ENCODE measurements around the gene TMEM87B. TPM values are rescaled to one million over a fixed set of nuclear protein-coding genes. Genes with fewer than 3 reads are reported as not detected.

Gene TMEM87B
- total RNA-seq (2014; rRNA removed; shearing (Covaris generic)): 9.1 and 13.9 TPM in 2 replicates
- 22.8 TPM in 2 replicates for total RNA-seq (2022)
- Bru-seq, nascent RNA: percentile 80 among the genes with signal in this experiment
- percentile 78 among the genes with signal in this experiment for BruChase-seq, experiment 1, labeled RNA remaining after a 6-hour chase
- percentile 80 among the genes with signal in this experiment for BruChase-seq, experiment 2, labeled RNA remaining after a 2-hour chase
- long read RNA-seq, full-length matches to known transcripts: 27 of 39 reads
- long read RNA-seq, partial matches to known transcripts: 5 of 39 reads
- long read RNA-seq, other reads (novel, unspliced or antisense): 7 of 39 reads

DNA sequence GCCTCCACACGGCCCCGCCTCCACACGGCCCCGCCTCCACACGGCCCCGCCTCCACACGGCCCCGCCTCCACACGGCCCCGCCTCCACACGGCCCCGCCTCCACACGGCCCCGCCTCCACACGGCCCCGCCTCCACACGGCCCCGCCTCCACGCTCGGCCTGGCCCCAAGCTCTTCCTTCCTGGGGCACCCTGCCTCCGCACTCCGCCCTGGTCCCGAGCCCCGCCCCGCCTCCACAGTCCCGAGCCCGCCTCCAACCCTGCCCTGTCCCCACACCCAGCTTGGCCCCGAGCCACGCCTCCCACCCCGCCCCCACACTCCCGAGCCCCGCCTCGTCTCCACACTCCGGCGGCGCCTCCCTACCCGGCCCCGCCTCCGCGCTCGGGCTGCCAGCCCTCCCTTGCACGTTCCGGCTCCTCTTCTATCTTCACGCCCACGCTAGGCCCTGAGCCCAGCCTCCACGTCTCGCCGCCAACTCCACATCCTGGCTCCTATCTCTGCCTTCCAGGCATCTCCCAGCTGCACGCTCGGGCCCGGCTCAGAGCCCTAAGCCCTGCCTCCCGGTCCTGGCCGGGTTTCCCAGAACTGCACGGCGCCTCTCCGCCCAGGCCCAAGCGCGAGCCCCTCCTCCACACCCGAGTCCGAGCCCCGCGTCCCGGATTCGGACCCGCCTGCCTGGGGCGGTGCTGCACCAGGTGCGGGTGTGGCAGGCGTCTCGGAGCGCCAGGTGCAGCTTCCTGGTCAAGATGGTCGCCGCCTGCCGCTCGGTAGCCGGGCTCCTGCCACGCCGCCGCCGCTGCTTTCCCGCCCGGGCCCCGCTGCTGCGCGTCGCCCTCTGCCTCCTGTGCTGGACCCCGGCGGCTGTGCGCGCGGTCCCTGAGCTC, at the start of gene TMEM87B:
TSS of gene TMEM87B (plus strand) at position 423 of the 883 bp plus-strand sequence. CDS start at position 746, 323 bp downstream.
- BruUV-seq (replicated peaks): no TSS peak
- CTCF ChIA-PET (ENCODE audit: unreplicated experiment): no interaction called here
- intact Hi-C loops (cut with micrococcal nuclease; ENCODE audit: unreplicated experiment): loop anchor here (1.0 to 5.0 kb wide), 4 partner anchors 102 to 530 kb away; partner anchors contain the start of genes CHCHD5 and ZC3H8
- DNase-seq (ENCODE audit: low spot score): peak; percentile 94
- POLR2A ChIA-PET: interaction anchor here (0.6 to 1.1 kb wide), 6 partner anchors 9 to 528 kb away, joined by 3 to 7 read pairs (median 3); partner anchors contain the start of gene ANAPC1
- Histone ChIP-seq H3K9me2 (ENCODE audit: insufficient read depth, low read length) (no peaks in the 10 kb centered on the region), H3K4me1 (ENCODE audit: insufficient read depth, low read length, poor library complexity, severe bottlenecking) (peaks cover 35% of the 10 kb centered on the region), H3K36me3 (ENCODE audit: insufficient read depth, low read length) (peaks cover 9% of the 10 kb centered on the region), H3K4me3 (ENCODE audit: low read depth, low read length, poor library complexity, severe bottlenecking) (peak within 1 kb of the TSS; percentile 82), H3K4me2 (ENCODE audit: low read length) (peak within 1 kb of the TSS; percentile 90), H2AFZ (ENCODE audit: low read length) (peak within 1 kb of the TSS; percentile 73), H3K27ac (ENCODE audit: low read depth, low read length, poor library complexity, severe bottlenecking) (peak within 1 kb of the TSS; percentile 77), H3K9me3 (ENCODE audit: low read length) (no peaks in the 10 kb centered on the region), H3K79me2 (ENCODE audit: insufficient read depth, low read depth, low read length) (peaks cover 17% of the 10 kb centered on the region; the same call in 1 of the 2 replicates), H4K20me1 (ENCODE audit: insufficient read depth, low read length) (no peaks in the 10 kb centered on the region)
- TF ChIP-seq EZH2phosphoT487 (IDR thresholded peaks at IDR 0.05; ENCODE audit: borderline replicate concordance, low read depth, low read length) (no peak), CTCF (conservative IDR thresholded peaks at IDR 0.05; ENCODE audit: low read length) (no peak)

GRCh38 chr2:112005406-112006075, 49.5 kb upstream of the TMEM87B start:
- BruUV-seq (replicated peaks): no TSS peak
- no peak overlapping the region for H3K27ac ChIP-seq (ENCODE audit: low read depth, low read length, poor library complexity, severe bottlenecking)
- H3K36me3 ChIP-seq (ENCODE audit: insufficient read depth, low read length): no peaks in the 10 kb centered on the region
- DNase-seq (ENCODE audit: low spot score): no peak
- H2AFZ ChIP-seq (ENCODE audit: low read length): no peak overlapping the region
- H3K9me3 ChIP-seq (ENCODE audit: low read length): no peaks in the 10 kb centered on the region
- peaks cover 28% of the 10 kb centered on the region for H3K4me1 ChIP-seq (ENCODE audit: insufficient read depth, low read length, poor library complexity, severe bottlenecking)
- ChIA-PET CTCF (ENCODE audit: unreplicated experiment) (no interaction called here), POLR2A (no interaction called here)
- TF ChIP-seq CTCF (conservative IDR thresholded peaks at IDR 0.05; ENCODE audit: low read length) (no peak), EZH2phosphoT487 (IDR thresholded peaks at IDR 0.05; ENCODE audit: borderline replicate concordance, low read depth, low read length) (no peak)
- intact Hi-C loops (cut with micrococcal nuclease; ENCODE audit: unreplicated experiment): no loop called here
- H3K79me2 ChIP-seq (ENCODE audit: insufficient read depth, low read depth, low read length): no peaks in the 10 kb centered on the region
- H3K9me2 ChIP-seq (ENCODE audit: insufficient read depth, low read length): no peaks in the 10 kb centered on the region
- no peak overlapping the region for H3K4me2 ChIP-seq (ENCODE audit: low read length)
- H4K20me1 ChIP-seq (ENCODE audit: insufficient read depth, low read length): no peaks in the 10 kb centered on the region
- H3K4me3 ChIP-seq (ENCODE audit: low read depth, low read length, poor library complexity, severe bottlenecking): no peak overlapping the region

Data from OCI-LY7 (cell line).